ENCODE measurements around the gene ACTG2.

DNA sequence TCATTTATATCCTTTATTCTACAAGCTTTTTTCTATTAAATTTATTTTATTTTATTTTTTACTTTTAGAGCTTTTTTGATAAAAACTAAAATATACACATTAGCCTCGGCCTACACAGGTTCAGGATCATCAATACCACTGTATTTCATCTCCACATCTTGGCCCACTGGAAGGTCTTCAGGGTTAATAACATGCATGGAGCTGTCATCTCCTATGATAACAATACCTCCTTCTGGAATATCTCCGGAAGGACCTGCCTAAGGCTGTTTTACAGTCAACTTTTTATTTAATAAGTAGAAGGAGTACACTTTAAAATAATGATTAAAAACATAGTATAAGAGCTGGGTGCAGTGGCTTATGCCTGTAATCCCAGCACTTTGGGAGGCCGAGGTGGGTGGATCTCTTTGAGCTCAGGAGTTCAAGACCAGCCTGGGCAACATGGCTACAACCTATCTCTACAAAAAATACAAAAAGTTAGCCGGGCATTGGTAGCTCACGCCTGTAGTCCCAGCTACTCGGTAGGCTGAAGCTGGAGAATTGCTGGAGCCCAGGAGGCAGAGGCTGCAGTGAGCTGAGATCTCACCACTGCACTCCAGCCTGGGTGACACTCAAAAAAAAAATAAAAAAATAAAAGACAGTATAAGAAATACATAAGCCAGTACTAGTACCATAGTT lies 18.2 kb downstream of the ACTG2 start:
- TF ChIP-seq POLR2A (IDR thresholded peaks at IDR 0.05) (no peak), POLR2AphosphoS5 (IDR thresholded peaks at IDR 0.05) (no peak), EP300 (IDR thresholded peaks at IDR 0.05) (no peak)
- TF ChIP-seq, protein P1, sequence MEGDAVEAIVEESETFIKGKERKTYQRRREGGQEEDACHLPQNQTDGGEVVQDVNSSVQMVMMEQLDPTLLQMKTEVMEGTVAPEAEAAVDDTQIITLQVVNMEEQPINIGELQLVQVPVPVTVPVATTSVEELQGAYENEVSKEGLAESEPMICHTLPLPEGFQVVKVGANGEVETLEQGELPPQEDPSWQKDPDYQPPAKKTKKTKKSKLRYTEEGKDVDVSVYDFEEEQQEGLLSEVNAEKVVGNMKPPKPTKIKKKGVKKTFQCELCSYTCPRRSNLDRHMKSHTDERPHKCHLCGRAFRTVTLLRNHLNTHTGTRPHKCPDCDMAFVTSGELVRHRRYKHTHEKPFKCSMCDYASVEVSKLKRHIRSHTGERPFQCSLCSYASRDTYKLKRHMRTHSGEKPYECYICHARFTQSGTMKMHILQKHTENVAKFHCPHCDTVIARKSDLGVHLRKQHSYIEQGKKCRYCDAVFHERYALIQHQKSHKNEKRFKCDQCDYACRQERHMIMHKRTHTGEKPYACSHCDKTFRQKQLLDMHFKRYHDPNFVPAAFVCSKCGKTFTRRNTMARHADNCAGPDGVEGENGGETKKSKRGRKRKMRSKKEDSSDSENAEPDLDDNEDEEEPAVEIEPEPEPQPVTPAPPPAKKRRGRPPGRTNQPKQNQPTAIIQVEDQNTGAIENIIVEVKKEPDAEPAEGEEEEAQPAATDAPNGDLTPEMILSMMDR (IDR thresholded peaks at IDR 0.05) = no peak
